Measurements from ENCODE around the gene TAOK3. TPM values are rescaled to one million over a fixed set of nuclear protein-coding genes. Genes with fewer than 3 reads are reported as not detected.
A peak's percentile ranks its signal among the peaks of the same experiment; 100 is the strongest.

The TAOK3 gene
- total and polyA plus RNA-seq, 9 of the 15 experiments (the other 6 are each of a cell fraction or from before 2014, with no cell fraction given), result 24.3 to 83.5 (median 47.1) TPM

GRCh38 chr12:118372541-118373495, at the start of gene TAOK3 (continued):
- TF ChIP-seq CUX1 (CRISPR knock-in tag; IDR thresholded peaks at IDR 0.05), result no peak
- no peak for TF ChIP-seq ZZZ3 (IDR thresholded peaks at IDR 0.05)
- TF ChIP-seq TAF7 (tag; IDR thresholded peaks at IDR 0.05), result peak; percentile 92
- TF ChIP-seq ZBTB43 (CRISPR knock-in tag; IDR thresholded peaks at IDR 0.05), result no peak
- TF ChIP-seq NFYB (IDR thresholded peaks at IDR 0.05; ENCODE audit: extremely low read depth, insufficient read length), result peak; percentile 3
- TF ChIP-seq CREM (IDR thresholded peaks at IDR 0.05; ENCODE audit: low read depth), result peak; percentile 41
- TF ChIP-seq SNRNP70 (optimal IDR thresholded peaks at IDR 0.05; ENCODE audit: low read depth, low read length), result no peak
- no peak for TF ChIP-seq ZNF253 (CRISPR knock-in tag; conservative IDR thresholded peaks at IDR 0.05)
- peak; percentile 96 for TF ChIP-seq POLR2H (tag; IDR thresholded peaks at IDR 0.05; ENCODE audit: low read depth)
- TF ChIP-seq STAT5A (IDR thresholded peaks at IDR 0.05; ENCODE audit: borderline replicate concordance, low read length), result no peak; the same call in 1 of the 2 replicates
- TF ChIP-seq ZBED1 (IDR thresholded peaks at IDR 0.05), result no peak
- TF ChIP-seq POLR2AphosphoS2 (IDR thresholded peaks at IDR 0.05; ENCODE audit: low read length), result peak; percentile 84; the same call in 1 of the 2 replicates
- TF ChIP-seq GMEB1 (CRISPR knock-in tag; IDR thresholded peaks at IDR 0.05), result 0 out of 2 replicates have a peak, but pooled peaks have one; percentile 31
- TF ChIP-seq SMARCC2 (IDR thresholded peaks at IDR 0.05; ENCODE audit: low read depth), result no peak
- TF ChIP-seq SETDB1 (IDR thresholded peaks at IDR 0.05; ENCODE audit: low read length), result no peak
- TF ChIP-seq, protein P1, sequence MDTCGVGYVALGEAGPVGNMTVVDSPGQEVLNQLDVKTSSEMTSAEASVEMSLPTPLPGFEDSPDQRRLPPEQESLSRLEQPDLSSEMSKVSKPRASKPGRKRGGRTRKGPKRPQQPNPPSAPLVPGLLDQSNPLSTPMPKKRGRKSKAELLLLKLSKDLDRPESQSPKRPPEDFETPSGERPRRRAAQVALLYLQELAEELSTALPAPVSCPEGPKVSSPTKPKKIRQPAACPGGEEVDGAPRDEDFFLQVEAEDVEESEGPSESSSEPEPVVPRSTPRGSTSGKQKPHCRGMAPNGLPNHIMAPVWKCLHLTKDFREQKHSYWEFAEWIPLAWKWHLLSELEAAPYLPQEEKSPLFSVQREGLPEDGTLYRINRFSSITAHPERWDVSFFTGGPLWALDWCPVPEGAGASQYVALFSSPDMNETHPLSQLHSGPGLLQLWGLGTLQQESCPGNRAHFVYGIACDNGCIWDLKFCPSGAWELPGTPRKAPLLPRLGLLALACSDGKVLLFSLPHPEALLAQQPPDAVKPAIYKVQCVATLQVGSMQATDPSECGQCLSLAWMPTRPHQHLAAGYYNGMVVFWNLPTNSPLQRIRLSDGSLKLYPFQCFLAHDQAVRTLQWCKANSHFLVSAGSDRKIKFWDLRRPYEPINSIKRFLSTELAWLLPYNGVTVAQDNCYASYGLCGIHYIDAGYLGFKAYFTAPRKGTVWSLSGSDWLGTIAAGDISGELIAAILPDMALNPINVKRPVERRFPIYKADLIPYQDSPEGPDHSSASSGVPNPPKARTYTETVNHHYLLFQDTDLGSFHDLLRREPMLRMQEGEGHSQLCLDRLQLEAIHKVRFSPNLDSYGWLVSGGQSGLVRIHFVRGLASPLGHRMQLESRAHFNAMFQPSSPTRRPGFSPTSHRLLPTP (IDR thresholded peaks at IDR 0.05; ENCODE audit: borderline replicate concordance, extremely low read depth, insufficient read length), result no peak

Measured in K562 (cell line).